HEK293T (cell line): Measurements from ENCODE around the gene CTNNBL1.

Source experiments
- ARNT ChIP-seq: fragments of 450-650 bp; IDR thresholded peaks from 2 replicates; pipeline ENCODE4 v1.6.1; 2017; ENCODE audit warnings: mild to moderate bottlenecking
- BHLHE40 ChIP-seq: fragments of 450-650 bp; IDR thresholded peaks from 2 replicates; pipeline ENCODE4 v1.6.1; 2016; ENCODE audit warnings: mild to moderate bottlenecking, moderate library complexity, borderline replicate concordance
- ELF4 ChIP-seq: fragments of 450-650 bp; IDR thresholded peaks from 2 replicates; pipeline ENCODE4 v1.6.1; 2017; ENCODE audit warnings: antibody characterized with exemption
- FOXA1 ChIP-seq: fragments of 450-650 bp; IDR thresholded peaks from 2 replicates; pipeline ENCODE4 v1.6.1; 2016; ENCODE audit warnings: mild to moderate bottlenecking
- FOXK2 ChIP-seq: fragments of 450-650 bp; IDR thresholded peaks from 2 replicates; pipeline ENCODE4 v1.6.1; 2016; ENCODE audit warnings: mild to moderate bottlenecking
- SP1 ChIP-seq: fragments of 450-650 bp; IDR thresholded peaks from 2 replicates; pipeline ENCODE4 v1.6.1; 2017
- SUZ12 ChIP-seq: fragments of 450-650 bp; IDR thresholded peaks from 2 replicates; pipeline ENCODE4 v1.6.1; 2016; ENCODE audit warnings: mild to moderate bottlenecking

GRCh38 chr20:37867289-37868195 is 173.7 kb downstream of the CTNNBL1 start:
- TF ChIP-seq SP1 (no peak), BHLHE40 (no peak), FOXA1 (no peak), ELF4 (no peak), FOXK2 (no peak), SUZ12 (no peak), ARNT (no peak)
